Gastrocnemius medialis (tissue), 4 donors: ENCODE results near the gene ZNF622. TPM values are rescaled to one million over a fixed set of nuclear protein-coding genes. Genes with fewer than 3 reads are reported as not detected.

Experiments
- ATAC-seq, 2 donors: fragments of 150-250 bp; one replicate each; pipeline ENCODE4 v1.9.1; 2016
- DNase-seq, 2 donors: peaks; one replicate each; pipeline ENCODE4 v3.0.0-alpha.2; 2019
- H3K27ac ChIP-seq, 4 donors: fragments of 200-600 bp; sonication (generic); 1 replicate in 1 of 4; 2 replicates in 3 of 4; pipeline ENCODE4 v1.5.1; 2016 to 2018; ENCODE audit warnings: mild to moderate bottlenecking in 2 of 4, moderate library complexity in 1 of 4
- H3K27me3 ChIP-seq, 3 donors: fragments of 200-600 bp; sonication (generic) in 2 of 3; 1 replicate in 1 of 3; 2 replicates in 2 of 3; pipeline versions ENCODE4 v1.5.1 to v1.6.0; 2016 to 2019; ENCODE audit warnings: mild to moderate bottlenecking in 1 of 3, moderate library complexity in 1 of 3
- H3K36me3 ChIP-seq, 2 donors: fragments of 200-600 bp; sonication (generic) in 1 of 2; one replicate each; pipeline ENCODE4 v1.5.1; 2017 to 2018
- H3K4me1 ChIP-seq, 2 donors: fragments of 200-600 bp; sonication (generic) in 1 of 2; one replicate each; pipeline ENCODE4 v1.5.1; 2016 to 2017; ENCODE audit warnings: mild to moderate bottlenecking in 2 of 2
- H3K4me3 ChIP-seq, 4 donors: fragments of 200-600 bp; sonication (generic) in 3 of 4; 1 replicate in 1 of 4; 2 replicates in 3 of 4; pipeline ENCODE4 v1.5.1; 2016 to 2019; ENCODE audit warnings: mild to moderate bottlenecking in 2 of 4
- H3K9me3 ChIP-seq, 3 donors: fragments of 200-600 bp; sonication (generic) in 2 of 3; 1 replicate in 1 of 3; 2 replicates in 2 of 3; pipeline ENCODE4 v1.5.1; 2016 to 2019
- POLR2A ChIP-seq, 2 donors: fragments of 450-650 bp; IDR thresholded peaks; one replicate each; pipeline ENCODE4 v1.6.1; 2017; ENCODE audit warnings: antibody characterized with exemption in 2 of 2, mild to moderate bottlenecking in 2 of 2, moderate library complexity in 2 of 2
- in situ Hi-C, 4 donors: fragments of 200-750 bp; cut with MboI; loops; one replicate each; pipeline versions ENCODE4 v1.15.0 to v1.8.0; 2017; ENCODE audit warnings: low sequenced_read_pairs in 4 of 4
- intact Hi-C: fragments of 100-400 bp; cut with DNase I; formaldehyde crosslinking; loops from one replicate; pipeline ENCODE4 v1.15.1; 2023; ENCODE audit warnings: low total_unique reads
- total RNA-seq, 4 donors: library from RNA; depleted of rRNA; stranded (reverse); fragments of >200 nt; gene quantifications; one replicate each; pipeline versions ENCODE4 v1.1.0 to v1.2.3, GENCODE V29; 2016
- TF ChIP-seq, protein P1 (sequence below), 5 experiments: fragments of 450-650 bp in 3 of 5; fragments of 200-600 bp in 2 of 5; sonication (generic) in 2 of 5; IDR thresholded peaks in 4 of 5; conservative IDR thresholded peaks in 1 of 5; 1 replicate in 4 of 5; 2 replicates in 1 of 5; pipeline ENCODE4 v1.5.1; 2016 to 2019; ENCODE audit warnings: antibody characterized with exemption in 5 of 5, mild to moderate bottlenecking in 3 of 5, moderate library complexity in 3 of 5

Gene ZNF622
- total RNA-seq, 4 donors from 2014 or later: 44.8 to 150 (median 75.1) TPM

DNA sequence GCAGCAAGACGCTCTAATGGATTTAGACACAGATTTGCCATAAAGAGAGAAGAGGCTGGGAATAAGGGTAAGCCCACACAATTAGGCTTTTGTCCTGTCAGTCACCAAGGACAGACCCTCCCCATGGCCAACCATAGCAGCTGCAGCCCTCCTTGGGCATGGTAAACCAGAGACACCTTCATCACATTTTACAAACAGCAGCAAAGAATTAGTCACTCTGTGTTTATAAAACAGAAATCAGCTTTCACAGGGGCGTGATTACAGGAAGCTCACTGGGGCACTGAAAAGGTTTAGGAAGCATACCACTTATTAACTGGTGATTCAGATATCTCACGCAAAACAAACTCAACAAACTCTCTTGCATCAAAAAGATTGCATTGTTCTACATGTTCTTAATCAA is 37.3 kb upstream of the ZNF622 start:
- no peak for TF ChIP-seq POLR2A (IDR thresholded peaks at IDR 0.05)
- TF ChIP-seq, protein P1, sequence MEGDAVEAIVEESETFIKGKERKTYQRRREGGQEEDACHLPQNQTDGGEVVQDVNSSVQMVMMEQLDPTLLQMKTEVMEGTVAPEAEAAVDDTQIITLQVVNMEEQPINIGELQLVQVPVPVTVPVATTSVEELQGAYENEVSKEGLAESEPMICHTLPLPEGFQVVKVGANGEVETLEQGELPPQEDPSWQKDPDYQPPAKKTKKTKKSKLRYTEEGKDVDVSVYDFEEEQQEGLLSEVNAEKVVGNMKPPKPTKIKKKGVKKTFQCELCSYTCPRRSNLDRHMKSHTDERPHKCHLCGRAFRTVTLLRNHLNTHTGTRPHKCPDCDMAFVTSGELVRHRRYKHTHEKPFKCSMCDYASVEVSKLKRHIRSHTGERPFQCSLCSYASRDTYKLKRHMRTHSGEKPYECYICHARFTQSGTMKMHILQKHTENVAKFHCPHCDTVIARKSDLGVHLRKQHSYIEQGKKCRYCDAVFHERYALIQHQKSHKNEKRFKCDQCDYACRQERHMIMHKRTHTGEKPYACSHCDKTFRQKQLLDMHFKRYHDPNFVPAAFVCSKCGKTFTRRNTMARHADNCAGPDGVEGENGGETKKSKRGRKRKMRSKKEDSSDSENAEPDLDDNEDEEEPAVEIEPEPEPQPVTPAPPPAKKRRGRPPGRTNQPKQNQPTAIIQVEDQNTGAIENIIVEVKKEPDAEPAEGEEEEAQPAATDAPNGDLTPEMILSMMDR (IDR thresholded peaks at IDR 0.05 in 4 of 5, conservative IDR thresholded peaks at IDR 0.05 in 1 of 5): no peak
- peaks cover 0 to 8% of the 10 kb centered on the region in 2 donors for H3K36me3 ChIP-seq
- no peaks in the 10 kb centered on the region for H3K27me3 ChIP-seq
- H3K4me3 ChIP-seq: peak overlapping the region in 3 of 4 donors; percentile 3 to 83 (median 10)
- H3K4me1 ChIP-seq: peaks cover 44 to 62% of the 10 kb centered on the region in 2 donors
- in situ Hi-C loops: loop anchor here in 1 of 4 donors (5.0 kb wide), 1 partner anchor 34 kb away; no protein-coding TSS in a partner anchor
- DNase-seq (no peak), ATAC-seq (no peak)
- peak overlapping the region; percentile 90 to 99 (median 96) for H3K27ac ChIP-seq
- intact Hi-C loops: no loop called here
- H3K9me3 ChIP-seq: no peaks in the 10 kb centered on the region

- Histone ChIP-seq H3K9me3 (no peaks in the 10 kb centered on the region), H3K27ac (peak overlapping the region; percentile 90 to 99 (median 96)), H3K4me3 (peak overlapping the region in 2 of 4 donors; percentile 8 to 83), H3K36me3 (peaks cover 0 to 8% of the 10 kb centered on the region in 2 donors), H3K4me1 (peaks cover 55 to 84% of the 10 kb centered on the region in 2 donors), H3K27me3 (no peaks in the 10 kb centered on the region)
- peak; percentile 5 to 13 for ATAC-seq
- peak in 1 of 2 donors; percentile 20 for TF ChIP-seq POLR2A (IDR thresholded peaks at IDR 0.05)
- TF ChIP-seq, protein P1 (IDR thresholded peaks at IDR 0.05 in 4 of 5, conservative IDR thresholded peaks at IDR 0.05 in 1 of 5): no peak
- DNase-seq: peak in 1 of 2 donors; percentile 55
- in situ Hi-C loops (loop anchor here in 1 of 4 donors (5.0 kb wide), 1 partner anchor 37 kb away; no protein-coding TSS in a partner anchor), intact Hi-C loops (no loop called here)
These were observed 34.4 kb upstream of the ZNF622 start for GRCh38 chr5:16500024-16500423.

GRCh38 chr5:16497546-16497945 is 31.9 kb upstream of the ZNF622 start:
- peak overlapping the region; percentile 90 to 99 (median 96) for H3K27ac ChIP-seq
- TF ChIP-seq, protein P1 (IDR thresholded peaks at IDR 0.05 in 4 of 5, conservative IDR thresholded peaks at IDR 0.05 in 1 of 5): no peak
- TF ChIP-seq POLR2A (IDR thresholded peaks at IDR 0.05): peak; percentile 6 to 9

GRCh38 chr5:16493261-16493660 is 27.7 kb upstream of the ZNF622 start:
- peak overlapping the region; percentile 90 to 99 (median 96) for H3K27ac ChIP-seq
- no peaks in the 10 kb centered on the region for H3K9me3 ChIP-seq
- no peak for ATAC-seq
- DNase-seq: no peak
- in situ Hi-C loops: loop anchor here in 1 of 4 donors (25.0 kb wide), 1 partner anchor 294 kb away; no protein-coding TSS in a partner anchor
- TF ChIP-seq POLR2A (IDR thresholded peaks at IDR 0.05): no peak
- TF ChIP-seq, protein P1 (IDR thresholded peaks at IDR 0.05 in 4 of 5, conservative IDR thresholded peaks at IDR 0.05 in 1 of 5): no peak
- H3K36me3 ChIP-seq: no peaks in the 10 kb centered on the region
- peak overlapping the region; percentile 21 to 45 (median 32) for H3K4me3 ChIP-seq
- intact Hi-C loops: loop anchor here (5.0 kb wide), 1 partner anchor 284 kb away; no protein-coding TSS in a partner anchor
- peaks cover 55 to 78% of the 10 kb centered on the region in 2 donors for H3K4me1 ChIP-seq
- H3K27me3 ChIP-seq: no peaks in the 10 kb centered on the region

More at GRCh38 chr5:16497546-16497945, 31.9 kb upstream of the ZNF622 start:
- ATAC-seq: peak; percentile 50 to 62
- Histone ChIP-seq H3K27me3 (no peaks in the 10 kb centered on the region), H3K4me1 (peaks cover 68 to 85% of the 10 kb centered on the region in 2 donors), H3K9me3 (no peaks in the 10 kb centered on the region), H3K36me3 (no peaks in the 10 kb centered on the region), H3K4me3 (peak overlapping the region in 3 of 4 donors; percentile 21 to 45 (median 26))
- DNase-seq: peak in 1 of 2 donors; percentile 60
- in situ Hi-C loops: loop anchor here in 1 of 4 donors (25.0 kb wide), 1 partner anchor 290 kb away; no protein-coding TSS in a partner anchor
- intact Hi-C loops: no loop called here
